ENCODE data around the gene FLAD1. TPM values are rescaled to one million over a fixed set of nuclear protein-coding genes. Genes with fewer than 3 reads are reported as not detected.

Gene FLAD1
- total RNA-seq, 2 experiments from 2014 or later = 62.8 to 63.2 TPM

GRCh38 chr1:155013632-155014031 lies 30.5 kb downstream of the FLAD1 start:
- ChIA-PET CTCF (interaction anchor here (7.7 kb wide), 1 partner anchor 13 kb away, joined by 115 read pairs; the partner anchor contains the start of gene ZBTB7B), POLR2A (no interaction called here)

GRCh38 chr1:155014709-155015508 lies 31.8 kb downstream of the FLAD1 start:
- CTCF ChIA-PET = interaction anchor here (0.7 to 7.7 kb wide), 4 partner anchors 9 to 71 kb away, joined by 3 to 115 read pairs (median 7); partner anchors contain the start of gene ZBTB7B
- POLR2A ChIA-PET = interaction anchor here (0.6 kb wide), 2 partner anchors 47 to 294 kb away, joined by 3 to 8 read pairs; no protein-coding TSS in a partner anchor

- ChIA-PET POLR2A (interaction anchor here (0.6 kb wide), 1 partner anchor 294 kb away, joined by 3 read pairs; no protein-coding TSS in a partner anchor), CTCF (interaction anchor here (0.7 to 7.7 kb wide), 9 partner anchors 9 to 292 kb away, joined by 3 to 115 read pairs (median 11); partner anchors contain the start of genes ADAM15, EFNA4, PBXIP1 and PYGO2)
Observed at GRCh38 chr1:155015527-155016230, 32.5 kb downstream of the FLAD1 start.

- CTCF ChIA-PET = interaction anchor here (1.2 to 7.7 kb wide), 16 partner anchors 8 to 292 kb away, joined by 3 to 115 read pairs (median 8); partner anchors contain the start of genes ADAM15, EFNA4, FLAD1 and PBXIP1
- POLR2A ChIA-PET = interaction anchor here (1.5 to 1.6 kb wide), 2 partner anchors 10 to 17 kb away, joined by 3 to 8 read pairs; no protein-coding TSS in a partner anchor
Observed at GRCh38 chr1:155016231-155016831, 33.2 kb downstream of the FLAD1 start.

GRCh38 chr1:155017041-155017945 lies 34.1 kb downstream of the FLAD1 start:
- CTCF ChIA-PET = interaction anchor here (0.6 to 7.7 kb wide), 31 partner anchors 9 to 409 kb away, joined by 3 to 115 read pairs (median 6); partner anchors contain the start of genes ADAM15, ADAR, CKS1B and EFNA4
- POLR2A ChIA-PET = interaction anchor here (0.9 to 1.6 kb wide), 4 partner anchors 10 to 34 kb away, joined by 3 to 8 read pairs (median 4); partner anchors contain the start of genes ADAM15 and LENEP

- ChIA-PET POLR2A (interaction anchor here (0.9 to 1.5 kb wide), 3 partner anchors 19 to 33 kb away, joined by 4 to 8 read pairs (median 4); partner anchors contain the start of genes ADAM15 and LENEP), CTCF (interaction anchor here (0.6 to 7.7 kb wide), 30 partner anchors 10 to 410 kb away, joined by 3 to 115 read pairs (median 6); partner anchors contain the start of genes ADAM15, ADAR, CKS1B and EFNA4)
Observed at GRCh38 chr1:155017946-155018316, 34.8 kb downstream of the FLAD1 start.

GRCh38 chr1:155018617-155019348 lies 35.6 kb downstream of the FLAD1 start:
- POLR2A ChIA-PET = no interaction called here
- CTCF ChIA-PET = interaction anchor here (0.8 to 7.7 kb wide), 9 partner anchors 17 to 59 kb away, joined by 3 to 115 read pairs (median 6); partner anchors contain the start of genes CKS1B, LENEP and ZBTB7B

GRCh38 chr1:155019377-155020245 lies 36.5 kb downstream of the FLAD1 start:
- CTCF ChIA-PET = interaction anchor here (0.6 to 1.3 kb wide), 3 partner anchors 19 to 29 kb away, joined by 3 to 4 read pairs (median 4); no protein-coding TSS in a partner anchor
- POLR2A ChIA-PET = no interaction called here

GRCh38 chr1:155022136-155022926 lies 39.2 kb downstream of the FLAD1 start:
- ChIA-PET CTCF (interaction anchor here (0.9 to 1.5 kb wide), 3 partner anchors 37 to 47 kb away, joined by 3 to 4 read pairs (median 4); partner anchors contain the start of gene CKS1B), POLR2A (no interaction called here)

GRCh38 chr1:155022927-155023236 lies 39.7 kb downstream of the FLAD1 start:
- CTCF ChIA-PET = interaction anchor here (0.9 to 1.0 kb wide), 2 partner anchors 37 to 48 kb away, joined by 3 to 4 read pairs; partner anchors contain the start of gene CKS1B
- POLR2A ChIA-PET = interaction anchor here (0.5 kb wide), 1 partner anchor 172 kb away, joined by 3 read pairs; no protein-coding TSS in a partner anchor

- POLR2A ChIA-PET = interaction anchor here (0.5 kb wide), 1 partner anchor 171 kb away, joined by 3 read pairs; no protein-coding TSS in a partner anchor
- CTCF ChIA-PET = interaction anchor here (0.7 kb wide), 1 partner anchor 60 kb away, joined by 3 read pairs; no protein-coding TSS in a partner anchor
Observed at GRCh38 chr1:155023627-155024026, 40.5 kb downstream of the FLAD1 start.

- POLR2A ChIA-PET = no interaction called here
- CTCF ChIA-PET = interaction anchor here (1.6 kb wide), 1 partner anchor 20 kb away, joined by 6 read pairs; no protein-coding TSS in a partner anchor
Observed at GRCh38 chr1:155024315-155024714, 41.2 kb downstream of the FLAD1 start.

- ChIA-PET POLR2A (no interaction called here), CTCF (interaction anchor here (1.2 to 1.6 kb wide), 2 partner anchors 18 to 77 kb away, joined by 3 to 6 read pairs; no protein-coding TSS in a partner anchor)
Observed at GRCh38 chr1:155026154-155026553, 43.0 kb downstream of the FLAD1 start.

- ChIA-PET POLR2A (no interaction called here), CTCF (no interaction called here)
Observed at GRCh38 chr1:155026588-155026987, 43.4 kb downstream of the FLAD1 start.

- ChIA-PET POLR2A (no interaction called here), CTCF (no interaction called here)
Observed at GRCh38 chr1:155029513-155030242, 46.5 kb downstream of the FLAD1 start.
